HL-60/S4 (cell line): ENCODE data around the gene DERA.
"Not testable (repeated sequence)": the region's sequence is repeated elsewhere in the genome, so short reads cannot be mapped to it uniquely, and the experiment has no call there.

Source experiments
- in situ Hi-C: fragments of 300-500 bp; cut with MboI; formaldehyde crosslinking; loops from 2 replicates; pipeline ENCODE4 v1.14.3; 2022; ENCODE audit warnings: low sequenced_read_pairs

Gene DERA

GRCh38 chr12:15997910-15998309 lies 86.8 kb downstream of the DERA start:
- in situ Hi-C loops, result no loop called here

- in situ Hi-C loops, result no loop called here
Measured at GRCh38 chr12:16002880-16003279, 91.7 kb downstream of the DERA start.

DNA sequence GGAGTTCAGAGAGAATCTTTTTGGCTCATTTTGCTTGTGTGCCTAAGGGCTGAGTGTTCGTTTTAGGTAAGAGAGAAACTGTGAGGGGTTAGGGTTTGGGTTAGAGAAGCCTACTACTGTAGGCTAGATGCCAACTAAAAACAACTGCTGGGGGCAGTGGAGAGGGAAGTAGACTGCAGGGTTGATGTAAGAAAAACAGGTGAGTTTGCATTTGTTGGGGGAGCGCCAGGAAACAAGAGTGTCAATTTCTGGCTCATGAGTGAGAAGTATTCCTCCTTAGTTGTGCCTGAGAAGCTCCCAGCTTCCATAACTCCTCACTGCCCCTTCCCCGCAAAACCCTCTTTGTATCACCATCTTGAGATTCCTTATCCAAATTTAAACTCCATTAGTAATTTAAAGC lies 92.3 kb downstream of the DERA start:
- in situ Hi-C loops, result no loop called here

DNA sequence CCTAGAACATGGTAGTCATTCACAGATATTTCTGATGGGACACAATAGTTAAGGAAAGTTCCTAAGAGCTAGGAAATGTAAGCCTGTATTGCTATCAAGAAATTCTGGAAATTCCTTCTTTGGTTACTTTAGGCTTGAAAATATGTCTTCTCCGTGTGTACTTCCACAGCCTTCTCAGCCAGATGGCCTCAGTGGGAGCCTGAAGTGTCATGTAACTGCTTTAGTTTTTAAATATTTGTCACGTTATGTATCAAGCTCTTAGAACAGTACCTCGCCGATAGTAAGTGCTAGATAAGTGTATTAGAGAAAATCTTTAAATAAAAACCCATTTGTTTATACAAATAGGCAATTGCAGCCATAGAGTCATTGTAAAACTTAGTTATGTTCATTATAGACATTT lies 95.6 kb downstream of the DERA start:
- in situ Hi-C loops, result no loop called here

DNA sequence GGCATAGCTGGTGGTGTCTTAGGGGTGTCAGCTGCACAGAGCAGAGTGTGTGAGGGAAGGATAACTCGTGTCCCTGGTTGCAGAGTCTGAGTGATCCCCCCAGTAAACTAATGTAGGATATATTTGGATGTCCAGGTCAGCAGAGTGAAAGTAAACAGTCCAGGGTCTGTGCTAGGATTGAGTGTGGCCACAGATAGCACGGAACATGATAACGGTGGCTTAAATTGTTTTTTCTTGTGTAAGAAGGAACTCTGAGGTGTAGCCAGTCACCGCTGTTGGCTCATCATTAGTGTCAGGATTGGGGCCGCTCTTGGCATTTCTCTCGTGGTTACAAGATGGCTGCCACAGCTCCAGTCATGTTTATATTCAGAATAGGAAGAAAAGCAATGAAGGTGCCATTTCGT lies 97.3 kb downstream of the DERA start:
- in situ Hi-C loops, result no loop called here

GRCh38 chr12:16012117-16012516 lies 101.0 kb downstream of the DERA start:
- in situ Hi-C loops, result no loop called here

DNA sequence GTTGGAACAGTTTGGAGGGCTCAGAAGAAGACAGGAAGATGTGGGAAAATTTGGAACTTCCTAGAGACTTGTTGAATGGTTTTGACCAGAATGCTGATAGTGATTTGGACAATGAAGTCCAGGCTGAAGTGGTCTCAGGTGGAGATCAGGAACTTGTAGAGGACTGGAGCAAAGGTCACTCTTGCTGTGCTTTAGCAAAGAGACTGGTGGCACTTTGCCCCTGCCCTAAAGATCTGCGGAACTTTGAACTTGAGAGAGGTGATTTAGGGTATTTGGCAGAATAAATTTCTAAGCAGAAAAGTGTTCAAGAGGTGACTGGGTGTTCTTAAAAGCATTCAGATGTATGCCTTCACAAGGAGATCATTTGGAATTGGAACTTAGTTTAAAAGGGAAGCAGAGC lies 102.6 kb downstream of the DERA start:
- in situ Hi-C loops, result not testable (repeated sequence)

DNA sequence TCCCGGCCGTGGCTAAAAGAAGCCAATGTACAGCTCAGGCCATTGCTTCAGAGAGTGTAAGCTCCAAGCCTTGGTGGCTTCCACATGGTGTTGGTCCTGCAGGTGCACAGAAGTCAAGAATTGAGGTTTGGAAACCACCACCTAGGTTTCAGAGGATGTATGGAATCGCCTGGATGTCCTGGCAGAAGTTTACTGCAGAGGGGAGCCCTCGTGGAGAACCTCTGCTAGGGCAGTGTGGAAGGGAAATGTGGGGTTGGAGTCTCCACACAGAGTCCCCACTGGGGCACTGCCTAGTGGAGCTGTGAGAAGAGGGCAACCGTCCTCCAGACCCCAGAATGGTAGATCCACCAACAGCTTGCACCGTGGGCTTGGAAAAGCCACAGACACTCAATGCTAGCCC lies 103.3 kb downstream of the DERA start:
- in situ Hi-C loops, result not testable (repeated sequence)

- in situ Hi-C loops, result no loop called here
Measured at GRCh38 chr12:16016748-16017147, 105.6 kb downstream of the DERA start.

DNA sequence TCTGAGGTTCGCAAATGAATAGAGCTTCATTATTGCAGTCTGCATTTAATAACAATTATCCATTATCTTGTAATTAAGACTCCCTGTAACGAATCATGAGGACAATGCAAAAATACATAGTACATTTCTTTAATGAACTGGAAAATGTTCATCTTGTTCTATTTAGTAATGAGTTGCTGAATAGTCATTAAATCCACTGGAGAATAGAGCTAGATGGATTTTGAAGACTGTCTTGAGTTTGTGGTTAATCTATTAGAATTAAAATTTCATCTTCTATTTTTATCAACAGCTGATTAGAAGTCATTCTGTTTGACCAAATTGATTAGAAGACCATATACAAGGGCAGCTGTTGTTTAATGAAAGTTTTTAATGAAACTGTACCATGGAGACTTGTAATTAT lies 107.2 kb downstream of the DERA start:
- in situ Hi-C loops, result no loop called here

GRCh38 chr12:16019136-16019535 lies 108.0 kb downstream of the DERA start:
- in situ Hi-C loops, result no loop called here

DNA sequence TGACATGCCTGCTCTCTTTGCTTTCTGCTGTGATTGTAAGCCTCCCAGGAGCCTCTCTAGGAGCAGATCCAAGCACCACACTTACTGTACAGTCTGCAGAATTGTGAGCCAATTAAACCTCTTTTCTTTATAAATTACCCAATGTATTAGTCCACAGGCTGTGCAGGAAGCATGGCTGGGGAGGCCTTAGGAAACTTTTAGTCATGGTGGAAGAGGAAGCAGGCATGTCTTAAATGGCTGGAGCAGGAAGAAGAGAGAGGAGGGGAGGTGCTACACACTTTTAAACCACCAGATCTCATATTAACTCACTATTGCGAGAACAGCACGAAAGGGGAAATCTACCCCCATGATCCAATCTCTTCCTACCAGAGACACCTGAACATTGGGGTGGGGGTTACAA lies 108.9 kb downstream of the DERA start:
- in situ Hi-C loops, result no loop called here

DNA sequence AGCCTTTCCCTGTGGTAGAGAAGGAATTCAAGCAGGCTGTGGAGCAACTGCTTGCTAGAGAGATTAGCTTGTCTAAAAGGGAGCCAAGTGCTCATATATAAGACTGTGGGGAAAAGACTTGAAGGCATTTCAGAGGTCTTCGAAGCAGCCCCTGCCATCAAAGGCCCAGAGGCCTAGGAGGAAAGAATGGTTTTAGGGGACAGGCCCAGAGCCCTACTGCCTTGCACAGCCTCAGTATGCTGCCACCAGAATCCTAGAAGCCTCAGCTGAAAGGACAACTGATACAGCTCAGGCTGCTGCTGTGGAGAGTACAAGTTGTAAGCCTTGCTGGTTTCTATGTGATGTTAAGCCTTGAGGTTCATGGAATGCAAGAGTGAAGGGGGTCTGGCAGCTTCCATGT lies 109.9 kb downstream of the DERA start:
- in situ Hi-C loops, result no loop called here

GRCh38 chr12:16021676-16022075 lies 110.5 kb downstream of the DERA start:
- in situ Hi-C loops, result no loop called here

- in situ Hi-C loops, result no loop called here
Measured at GRCh38 chr12:16027002-16027401, 115.9 kb downstream of the DERA start.

DNA sequence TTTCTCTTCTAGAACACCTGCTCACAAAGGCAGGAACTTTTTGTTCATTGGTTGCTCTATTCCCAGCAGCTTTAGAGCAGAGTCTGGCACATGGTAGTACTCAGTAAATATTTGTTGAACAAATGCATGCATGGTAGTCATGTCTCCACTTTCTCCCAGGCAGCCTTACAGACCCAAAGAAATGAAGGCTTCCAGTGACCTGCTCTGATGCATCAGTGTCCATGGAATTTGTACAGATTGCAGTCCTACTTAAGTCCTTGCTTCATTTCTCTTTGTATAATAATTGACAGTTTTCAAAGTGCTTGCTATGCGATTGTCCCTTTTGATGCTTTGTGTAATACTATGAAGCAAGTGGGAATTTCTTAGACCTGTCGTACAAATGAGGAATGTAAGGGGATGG lies 119.6 kb downstream of the DERA start:
- in situ Hi-C loops, result no loop called here

DNA sequence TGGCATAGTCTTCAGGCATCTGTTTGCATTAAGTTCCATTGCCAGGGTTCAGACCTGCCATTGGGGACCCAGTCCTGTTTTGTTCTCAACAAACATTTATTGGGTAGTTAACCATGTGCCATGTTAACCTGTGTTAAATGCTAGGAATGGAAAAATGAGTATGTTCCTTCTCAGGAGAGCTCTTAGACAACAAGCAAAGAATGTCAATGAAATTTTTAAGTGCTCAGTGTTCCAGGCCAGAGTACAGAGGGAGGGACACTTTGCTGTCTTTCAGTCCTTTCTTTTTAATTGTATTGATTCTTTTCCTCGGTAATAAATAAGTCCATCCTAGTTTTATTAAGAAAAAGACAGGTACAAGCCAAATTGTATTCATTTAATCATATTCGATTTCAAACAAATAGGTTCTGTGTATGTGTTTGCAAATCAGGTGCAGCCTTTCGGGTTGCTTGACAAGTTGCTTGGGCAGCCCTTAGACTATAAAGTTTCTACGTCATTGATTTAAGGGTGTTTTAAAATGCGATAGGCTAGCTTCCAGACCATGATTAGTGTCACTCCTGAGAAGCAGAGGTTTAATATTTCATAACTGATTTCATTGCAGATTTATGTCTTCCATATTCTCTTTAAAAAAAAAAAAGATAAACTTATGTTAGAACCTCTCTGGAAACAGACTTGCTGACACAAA lies 123.1 kb downstream of the DERA start:
- in situ Hi-C loops, result no loop called here

- in situ Hi-C loops, result no loop called here
Measured at GRCh38 chr12:16036073-16036472, 124.9 kb downstream of the DERA start.

GRCh38 chr12:16037533-16037932 lies 126.4 kb downstream of the DERA start:
- in situ Hi-C loops, result no loop called here

DNA sequence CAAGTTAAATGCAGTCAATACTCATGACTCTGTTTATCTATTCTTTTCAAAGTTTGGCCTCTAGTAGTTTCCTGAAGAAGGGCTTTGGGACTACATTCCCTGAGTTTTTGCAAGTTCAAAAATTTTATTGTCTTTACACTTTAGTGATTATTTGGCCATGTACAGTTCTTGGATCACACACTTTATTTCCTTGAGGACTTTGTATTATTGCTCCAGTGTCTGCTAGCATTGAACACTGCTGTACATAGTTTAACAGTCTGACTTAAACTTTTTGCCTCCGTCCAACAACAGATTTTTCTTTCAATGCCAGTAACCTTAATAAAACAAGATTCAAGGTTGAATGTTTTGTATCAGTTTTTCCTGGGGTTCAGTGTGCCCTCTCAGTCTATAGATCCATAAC lies 132.3 kb downstream of the DERA start:
- in situ Hi-C loops, result no loop called here

- in situ Hi-C loops, result no loop called here
Measured at GRCh38 chr12:16046266-16046665, 135.1 kb downstream of the DERA start.

DNA sequence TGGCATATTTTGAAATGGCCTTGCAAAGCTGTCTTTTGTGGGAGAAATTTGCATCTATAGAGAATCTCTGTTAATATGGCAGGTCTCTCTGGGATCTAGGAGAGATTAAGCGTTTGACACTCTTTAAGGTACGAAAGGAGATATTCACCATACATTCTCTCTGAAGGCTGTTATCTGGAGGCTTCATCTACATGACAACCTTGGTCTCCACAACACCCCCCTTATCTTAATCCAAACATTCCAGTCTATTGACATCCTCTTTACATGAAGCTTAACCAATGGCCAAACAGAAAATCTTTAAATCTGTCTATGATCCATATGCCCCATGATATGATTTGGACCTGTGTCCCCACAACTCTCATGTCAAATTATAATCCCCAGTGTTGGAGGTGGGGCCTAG lies 137.4 kb downstream of the DERA start:
- in situ Hi-C loops, result no loop called here

- in situ Hi-C loops, result no loop called here
Measured at GRCh38 chr12:16056910-16057309, 145.8 kb downstream of the DERA start.
